OCI-LY3 (cell line): Measurements from ENCODE around the gene IMPDH2.

Experiments
- H2AFZ ChIP-seq: fragments of 200-600, 300-600 bp; shearing (Covaris generic); 2 replicates; pipeline ENCODE4 v1.6.0; 2014; ENCODE audit warnings: antibody characterized with exemption, low read depth, low read length
- H3K27ac ChIP-seq: fragments of 200-600, 300-600 bp; sonication (generic); 2 replicates; pipeline ENCODE4 v1.5.1; 2014; ENCODE audit warnings: mild to moderate bottlenecking, low read length, moderate library complexity, mixed read lengths
- H3K27me3 ChIP-seq: fragments of 200-600, 300-600 bp; sonication (generic); 2 replicates; pipeline ENCODE4 v1.6.1; 2014; ENCODE audit warnings: low read depth, low read length, mixed read lengths
- H3K36me3 ChIP-seq: fragments of 200-600, 300-600 bp; sonication (generic); replicated peaks from 2 replicates; pipeline ENCODE3; 2014; ENCODE audit warnings: low read depth, low read length, mixed read lengths
- H3K4me1 ChIP-seq: fragments of 300-600, 200-600 bp; sonication (generic); 2 replicates; pipeline ENCODE4 v1.6.1; 2014; ENCODE audit warnings: low read length, mixed read lengths
- H3K4me2 ChIP-seq: fragments of 200-600, 300-600 bp; sonication (generic); 2 replicates; pipeline ENCODE4 v1.6.1; 2014; ENCODE audit warnings: low read length, mixed read lengths
- H3K4me3 ChIP-seq: fragments of 300-600, 200-600 bp; sonication (generic); 2 replicates; pipeline ENCODE4 v1.5.1; 2014; ENCODE audit warnings: antibody characterized with exemption, mild to moderate bottlenecking, low read length, moderate library complexity
- H3K79me2 ChIP-seq: fragments of 300-600, 200-600 bp; shearing (Covaris generic); 2 replicates; pipeline ENCODE4 v1.6.1; 2014; ENCODE audit warnings: mild to moderate bottlenecking, low read length, mixed read lengths
- H3K9ac ChIP-seq: fragments of 300-600, 200-600 bp; shearing (Covaris generic); 2 replicates; pipeline ENCODE4 v1.6.0; 2014; ENCODE audit warnings: mild to moderate bottlenecking, low read length, moderate library complexity
- H3K9me3 ChIP-seq: fragments of 200-600, 300-600 bp; shearing (Covaris generic); 2 replicates; pipeline ENCODE4 v1.6.1; 2014; ENCODE audit warnings: low read length, mixed read lengths; ENCODE audit not compliant: insufficient read depth
- H4K20me1 ChIP-seq: fragments of 200-600, 300-600 bp; sonication (generic); 2 replicates; pipeline ENCODE4 v1.6.1; 2016; ENCODE audit warnings: low read length, mixed read lengths; ENCODE audit not compliant: insufficient read depth
- EZH2phosphoT487 ChIP-seq: fragments of 200-600 bp; shearing (Covaris generic); IDR thresholded peaks from 2 replicates; pipeline ENCODE4 v1.6.1; 2018; ENCODE audit warnings: antibody characterized with exemption, mixed run types, low read depth
- TF ChIP-seq, protein P1 (sequence below): fragments of 200-600, 300-600 bp; sonication (generic); IDR thresholded peaks from 2 replicates; pipeline ENCODE4 v1.5.1; 2014; ENCODE audit warnings: antibody characterized with exemption, low read length, low read depth

Gene IMPDH2

DNA sequence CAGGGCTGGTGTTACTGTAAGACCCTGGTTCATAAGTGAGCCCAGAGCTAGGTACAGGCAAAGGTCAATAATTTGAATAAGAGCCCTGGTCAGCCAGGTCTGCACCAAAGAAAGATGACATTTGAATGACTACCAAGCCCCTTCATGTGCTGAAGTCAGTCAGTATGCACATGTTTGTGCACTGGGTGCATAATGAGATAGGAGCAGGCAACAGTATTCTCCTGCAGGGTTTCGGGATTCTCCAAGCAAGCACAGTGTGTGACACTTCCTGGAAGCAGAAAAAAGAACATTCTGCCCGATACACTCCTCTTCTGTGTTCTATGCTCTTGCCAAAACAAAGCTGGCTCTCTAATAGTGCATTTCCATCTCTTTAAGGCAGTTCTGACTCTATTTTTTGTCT lies 5.5 kb upstream of the IMPDH2 start:
- Histone ChIP-seq H4K20me1 (no peaks in the 10 kb centered on the region), H2AFZ (no peak overlapping the region), H3K4me2 (no peak overlapping the region), H3K9me3 (no peaks in the 10 kb centered on the region), H3K4me3 (no peak overlapping the region), H3K4me1 (peaks cover under 1% of the 10 kb centered on the region), H3K79me2 (no peaks in the 10 kb centered on the region), H3K27me3 (no peaks in the 10 kb centered on the region), H3K27ac (no peak overlapping the region), H3K36me3 (peaks cover 54% of the 10 kb centered on the region), H3K9ac (no peak overlapping the region)
- no peak for TF ChIP-seq EZH2phosphoT487
- TF ChIP-seq, protein P1, sequence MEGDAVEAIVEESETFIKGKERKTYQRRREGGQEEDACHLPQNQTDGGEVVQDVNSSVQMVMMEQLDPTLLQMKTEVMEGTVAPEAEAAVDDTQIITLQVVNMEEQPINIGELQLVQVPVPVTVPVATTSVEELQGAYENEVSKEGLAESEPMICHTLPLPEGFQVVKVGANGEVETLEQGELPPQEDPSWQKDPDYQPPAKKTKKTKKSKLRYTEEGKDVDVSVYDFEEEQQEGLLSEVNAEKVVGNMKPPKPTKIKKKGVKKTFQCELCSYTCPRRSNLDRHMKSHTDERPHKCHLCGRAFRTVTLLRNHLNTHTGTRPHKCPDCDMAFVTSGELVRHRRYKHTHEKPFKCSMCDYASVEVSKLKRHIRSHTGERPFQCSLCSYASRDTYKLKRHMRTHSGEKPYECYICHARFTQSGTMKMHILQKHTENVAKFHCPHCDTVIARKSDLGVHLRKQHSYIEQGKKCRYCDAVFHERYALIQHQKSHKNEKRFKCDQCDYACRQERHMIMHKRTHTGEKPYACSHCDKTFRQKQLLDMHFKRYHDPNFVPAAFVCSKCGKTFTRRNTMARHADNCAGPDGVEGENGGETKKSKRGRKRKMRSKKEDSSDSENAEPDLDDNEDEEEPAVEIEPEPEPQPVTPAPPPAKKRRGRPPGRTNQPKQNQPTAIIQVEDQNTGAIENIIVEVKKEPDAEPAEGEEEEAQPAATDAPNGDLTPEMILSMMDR: no peak

DNA sequence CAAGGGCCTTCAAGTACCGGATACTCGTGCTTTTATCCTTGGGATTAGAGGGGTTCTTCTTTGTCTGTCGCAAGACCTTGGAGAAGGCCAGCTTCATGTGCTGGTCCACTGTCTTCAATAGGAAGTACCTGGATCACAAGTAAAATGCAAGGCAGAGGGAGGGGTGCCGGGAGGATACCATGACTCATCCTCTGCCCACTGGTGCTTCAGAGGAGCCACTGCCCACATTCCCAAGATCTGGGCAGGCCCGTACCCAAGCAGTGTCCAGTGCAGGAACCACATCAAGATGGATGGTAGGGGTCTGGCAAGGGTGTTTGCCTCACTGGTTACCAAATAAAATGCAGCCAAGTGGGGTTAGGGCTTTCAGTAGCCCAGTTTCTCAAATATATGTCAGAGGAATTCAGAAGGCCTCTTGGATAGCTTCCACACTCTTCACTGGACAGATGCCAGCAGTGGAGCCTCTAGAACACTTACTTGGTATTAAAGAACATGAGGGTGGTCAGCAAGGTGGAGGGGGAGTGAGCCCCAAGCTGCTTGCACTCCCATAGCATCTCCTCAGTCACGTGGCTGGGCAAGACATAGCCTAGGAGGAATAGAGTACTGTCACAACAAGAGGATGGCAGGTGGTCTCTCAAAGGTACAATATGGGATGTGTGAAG lies 3.6 kb upstream of the IMPDH2 start:
- no peaks in the 10 kb centered on the region for H4K20me1 ChIP-seq

DNA sequence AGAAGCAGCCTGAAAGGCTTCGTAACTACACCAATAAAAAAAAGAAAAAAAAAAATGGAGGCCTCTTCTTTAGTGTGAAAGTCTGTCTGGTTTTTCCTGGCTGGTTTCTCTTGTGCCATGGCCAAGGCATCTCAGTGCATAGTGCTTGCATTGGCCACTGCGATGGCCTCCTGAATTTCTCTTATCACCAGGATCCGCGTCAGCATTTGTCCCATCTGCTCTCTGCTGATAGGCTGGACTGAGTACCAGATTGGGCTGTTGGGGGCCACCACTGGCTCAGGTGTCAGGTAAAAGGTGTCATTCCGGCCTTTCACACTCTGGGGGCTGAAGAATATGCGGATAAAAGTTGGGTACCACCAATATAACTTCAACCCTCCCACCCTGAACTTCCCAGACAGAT lies 1.1 kb upstream of the IMPDH2 start:
- no peak overlapping the region for H3K9ac ChIP-seq
- no peaks in the 10 kb centered on the region for H3K27me3 ChIP-seq
- no peaks in the 10 kb centered on the region for H3K9me3 ChIP-seq
- peaks cover 75% of the 10 kb centered on the region for H3K36me3 ChIP-seq
- peaks cover 16% of the 10 kb centered on the region for H3K4me1 ChIP-seq
- peaks cover 39% of the 10 kb centered on the region for H3K79me2 ChIP-seq
- no peak overlapping the region for H3K4me3 ChIP-seq
- no peaks in the 10 kb centered on the region for H4K20me1 ChIP-seq
- no peak overlapping the region for H2AFZ ChIP-seq
- no peak overlapping the region for H3K4me2 ChIP-seq
- TF ChIP-seq, protein P1: no peak
- no peak for TF ChIP-seq EZH2phosphoT487
- no peak overlapping the region for H3K27ac ChIP-seq

More for the DNA sequence above, 3.6 kb upstream of the IMPDH2 start:
- Histone ChIP-seq H3K79me2 (peaks cover 14% of the 10 kb centered on the region), H3K9me3 (no peaks in the 10 kb centered on the region), H3K4me1 (peaks cover 12% of the 10 kb centered on the region), H3K27ac (no peak overlapping the region), H2AFZ (no peak overlapping the region), H3K27me3 (no peaks in the 10 kb centered on the region), H3K4me2 (no peak overlapping the region), H3K36me3 (peaks cover 64% of the 10 kb centered on the region), H3K9ac (no peak overlapping the region), H3K4me3 (no peak overlapping the region)
- no peak for TF ChIP-seq EZH2phosphoT487
- TF ChIP-seq, protein P1: no peak

DNA sequence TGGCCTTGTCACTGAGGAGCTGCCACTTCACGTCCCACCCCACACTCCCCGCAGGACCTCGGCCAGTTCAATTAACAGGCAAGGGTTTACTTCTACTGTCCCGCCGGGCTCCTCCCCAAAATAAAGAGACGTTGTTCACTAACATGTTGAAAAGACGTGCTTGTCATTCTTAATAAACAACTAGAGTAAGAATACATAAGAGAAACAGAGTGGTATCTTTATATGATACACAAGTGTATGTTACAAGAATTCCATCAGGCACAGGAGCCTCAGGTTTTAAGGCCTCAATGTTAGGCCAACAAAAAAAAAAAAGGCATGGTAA lies 326 bp upstream of the IMPDH2 start:
- Histone ChIP-seq H3K9ac (peak overlapping the region; percentile 44), H3K9me3 (no peaks in the 10 kb centered on the region), H3K4me2 (peak overlapping the region; percentile 93), H2AFZ (no peak overlapping the region; the same call in 1 of the 2 replicates), H4K20me1 (no peaks in the 10 kb centered on the region), H3K79me2 (peaks cover 47% of the 10 kb centered on the region), H3K27me3 (no peaks in the 10 kb centered on the region), H3K27ac (peak overlapping the region; percentile 13), H3K36me3 (peaks cover 76% of the 10 kb centered on the region), H3K4me3 (peak overlapping the region; percentile 88), H3K4me1 (peaks cover 16% of the 10 kb centered on the region)
- TF ChIP-seq, protein P1: no peak
